A549 (cell line): ENCODE measurements around the gene IFNA2. TPM values are rescaled to one million over a fixed set of nuclear protein-coding genes. Genes with fewer than 3 reads are reported as not detected.

Source experiments
- ATAC-seq, 2 experiments: fragments of 200-7000 bp in 1 of 2; fragments of >200 bp in 1 of 2; cut with Nextera tagmentation in 1 of 2; cut with Tn5 transposase in 1 of 2; 3 replicates each; pipeline versions ENCODE4 v1.8.0 to v1.9.1; 2018 to 2020; ENCODE audit warnings: mild to moderate bottlenecking in 1 of 2, moderate library complexity in 1 of 2
- CTCF ChIA-PET: fragments of 300-600 bp; sonication (Branson Sonifier 250); formaldehyde crosslinking; extraction: SDS; loops from one replicate; lab custom pipeline; 2021; ENCODE audit warnings: antibody characterized with exemption, inconsistent platforms; lab: Yijun Ruan, JAX
- POLR2A ChIA-PET: fragments of 350-600 bp; formaldehyde crosslinking; extraction: SDS; loops from one replicate; lab custom pipeline; 2021; ENCODE audit warnings: antibody characterized with exemption, inconsistent platforms; lab: Yijun Ruan, JAX
- DNase-seq, 2 experiments: peaks; one replicate each; pipeline versions ENCODE4 v3.0.0 to v3.0.0-alpha.2; 2011 to 2016; ENCODE audit warnings: low read depth in 1 of 2, low spot score in 1 of 2
- FAIRE-seq: peaks from 2 replicates; lab custom pipeline; 2011; peaks lifted over from hg19 to GRCh38; lab: Jason Lieb, UNC
- H3K27ac ChIP-seq, 2 experiments: fragments of >200 bp; sonication (Bioruptor Twin); formaldehyde crosslinking; 3 replicates each; pipeline ENCODE4 v1.5.1; 2016 to 2017
- H3K4me1 ChIP-seq: fragments of >200 bp; sonication (Bioruptor Twin); formaldehyde crosslinking; 3 replicates; pipeline ENCODE4 v1.6.1; 2016
- H3K4me2 ChIP-seq: fragments of >200 bp; sonication (Bioruptor Twin); formaldehyde crosslinking; 3 replicates; pipeline ENCODE4 v1.6.1; 2016
- H3K4me3 ChIP-seq: fragments of >200 bp; sonication (Bioruptor Twin); formaldehyde crosslinking; 3 replicates; pipeline ENCODE4 v1.5.1; 2016
- H3K9me3 ChIP-seq: fragments of >200 bp; sonication (Bioruptor Twin); formaldehyde crosslinking; 3 replicates; pipeline ENCODE4 v1.6.1; 2016
- BHLHE40 ChIP-seq: IDR thresholded peaks from 2 replicates; pipeline ENCODE4 v1.6.1; 2012; ENCODE audit warnings: low read depth, low read length, inconsistent platforms
- CBX2 ChIP-seq: fragments of 200-600 bp; sonication (generic); IDR thresholded peaks from 2 replicates; pipeline ENCODE4 v1.6.1; 2016; ENCODE audit warnings: low read depth, mild to moderate bottlenecking, borderline replicate concordance
- CHD4 ChIP-seq: fragments of 200-600 bp; sonication (generic); IDR thresholded peaks from 2 replicates; pipeline ENCODE4 v1.6.1; 2016; ENCODE audit warnings: antibody characterized with exemption, mild to moderate bottlenecking, borderline replicate concordance
- CTCF ChIP-seq: fragments of >200 bp; sonication (Bioruptor Twin); formaldehyde crosslinking; IDR thresholded peaks from 3 replicates; pipeline ENCODE4 v1.5.1; 2016
- E2F6 ChIP-seq: IDR thresholded peaks from 2 replicates; pipeline ENCODE4 v1.6.1; 2012; ENCODE audit warnings: low read depth, borderline replicate concordance
- FOSL2 ChIP-seq, 2 experiments: fragments of 450-650 bp in 1 of 2; fragments of >200 bp in 1 of 2; sonication (Bioruptor Twin) in 1 of 2; formaldehyde crosslinking; IDR thresholded peaks; 2 replicates each; pipeline versions ENCODE4 v1.5.0 to v1.6.1; 2016 to 2020; ENCODE audit warnings: mild to moderate bottlenecking in 1 of 2, moderate library complexity in 1 of 2
- FOXS1 ChIP-seq: fragments of 250-450 bp; sonication (Bioruptor Pico); IDR thresholded peaks from 2 replicates; pipeline ENCODE4 v1.5.0; 2020; ENCODE audit warnings: mild to moderate bottlenecking, moderate library complexity
- GATA3 ChIP-seq: IDR thresholded peaks from 2 replicates; pipeline ENCODE4 v1.6.1; 2012; ENCODE audit warnings: borderline replicate concordance
- HOXA7 ChIP-seq: fragments of 250-450 bp; sonication (Bioruptor Pico); IDR thresholded peaks from 2 replicates; pipeline ENCODE4 v1.5.0; 2020; ENCODE audit warnings: mild to moderate bottlenecking, moderate library complexity
- HOXB13 ChIP-seq: fragments of 250-450 bp; sonication (Bioruptor Pico); IDR thresholded peaks from 2 replicates; pipeline ENCODE4 v1.5.0; 2020; ENCODE audit warnings: low read depth, mild to moderate bottlenecking, moderate library complexity
- JUNB ChIP-seq: fragments of >200 bp; sonication (Bioruptor Twin); formaldehyde crosslinking; IDR thresholded peaks from 2 replicates; pipeline ENCODE4 v1.6.1; 2016
- KDM5A ChIP-seq: fragments of 200-600 bp; sonication (generic); IDR thresholded peaks from 2 replicates; pipeline ENCODE4 v1.6.1; 2016; ENCODE audit warnings: antibody characterized with exemption, mild to moderate bottlenecking
- MAX ChIP-seq: IDR thresholded peaks from 2 replicates; pipeline ENCODE4 v1.6.1; 2012
- MAZ ChIP-seq: fragments of 150-350 bp; IDR thresholded peaks from 2 replicates; pipeline ENCODE4 v1.6.1; 2014; ENCODE audit warnings: antibody characterized with exemption, low read depth, low read length, borderline replicate concordance
- NFE2L2 ChIP-seq: fragments of 150-350 bp; conservative IDR thresholded peaks from 2 replicates; pipeline ENCODE4 v1.6.1; 2014; ENCODE audit warnings: low read length
- NR3C1 ChIP-seq: fragments of >200 bp; sonication (Bioruptor Twin); formaldehyde crosslinking; IDR thresholded peaks from 3 replicates; pipeline ENCODE4 v1.6.1; 2017
- RAD21 ChIP-seq, 2 experiments: fragments of >200 bp in 1 of 2; sonication (Bioruptor Twin) in 1 of 2; formaldehyde crosslinking in 1 of 2; IDR thresholded peaks in 1 of 2; conservative IDR thresholded peaks in 1 of 2; 2 replicates in 1 of 2; 3 replicates in 1 of 2; pipeline ENCODE4 v1.6.1; 2012 to 2018; ENCODE audit warnings: inconsistent platforms in 1 of 2
- RCOR1 ChIP-seq: fragments of 150-350 bp; IDR thresholded peaks from 2 replicates; pipeline ENCODE4 v1.6.1; 2014; ENCODE audit warnings: antibody characterized with exemption, low read length, low read depth
- RFX5 ChIP-seq: fragments of 450-650 bp; IDR thresholded peaks from 2 replicates; pipeline ENCODE4 v1.7.1; 2014; ENCODE audit warnings: antibody characterized with exemption, mild to moderate bottlenecking, moderate library complexity
- RNF2 ChIP-seq: fragments of 200-600 bp; sonication (generic); IDR thresholded peaks from 2 replicates; pipeline ENCODE4 v1.6.1; 2016; ENCODE audit warnings: low read depth, mild to moderate bottlenecking, antibody characterized with exemption, moderate library complexity, borderline replicate concordance
- SREBF2 ChIP-seq: fragments of 450-650 bp; IDR thresholded peaks from 2 replicates; pipeline ENCODE4 v1.6.1; 2014; ENCODE audit warnings: mild to moderate bottlenecking, moderate library complexity
- ZFP36 ChIP-seq: fragments of 450-650 bp; IDR thresholded peaks from 2 replicates; pipeline ENCODE4 v1.6.1; 2014; ENCODE audit warnings: borderline replicate concordance; ENCODE audit not compliant: partially characterized antibody
- ZNF302 ChIP-seq: fragments of 250-450 bp; sonication (Bioruptor Pico); IDR thresholded peaks from 2 replicates; pipeline ENCODE4 v1.9.0; 2021; ENCODE audit warnings: inconsistent platforms, mild to moderate bottlenecking, moderate library complexity
- WGBS: methylation state at CpG from one replicate; pipeline ENCODE4 v1.1.6; 2017; ENCODE audit errors: missing lambda C conversion rate; 5-methylcytosine and 5-hydroxymethylcytosine counted together
- polyA plus RNA-seq, 4 experiments: library from polyadenylated mRNA; depleted of rRNA in 3 of 4; stranded (reverse); fragments of >200 nt; fragmentation: RNase III in 1 of 4; extraction: RNeasy Plus Mini Kit Qiagen cat#74134 plus additional on column Dnase treatment in 1 of 4; gene quantifications; 2 replicates in 3 of 4; 3 replicates in 1 of 4; pipeline ENCODE4 v1.2.3, GENCODE V29; 2011 to 2017
- TF ChIP-seq, protein P1 (sequence below): fragments of 250-450 bp; sonication (Bioruptor Pico); IDR thresholded peaks from 2 replicates; pipeline ENCODE4 v1.5.0; 2021; ENCODE audit warnings: mild to moderate bottlenecking, moderate library complexity, borderline replicate concordance

Gene IFNA2
- polyA plus RNA-seq, 2 of the 4 experiments (the other 2 are of a cell fraction), result not detected

DNA sequence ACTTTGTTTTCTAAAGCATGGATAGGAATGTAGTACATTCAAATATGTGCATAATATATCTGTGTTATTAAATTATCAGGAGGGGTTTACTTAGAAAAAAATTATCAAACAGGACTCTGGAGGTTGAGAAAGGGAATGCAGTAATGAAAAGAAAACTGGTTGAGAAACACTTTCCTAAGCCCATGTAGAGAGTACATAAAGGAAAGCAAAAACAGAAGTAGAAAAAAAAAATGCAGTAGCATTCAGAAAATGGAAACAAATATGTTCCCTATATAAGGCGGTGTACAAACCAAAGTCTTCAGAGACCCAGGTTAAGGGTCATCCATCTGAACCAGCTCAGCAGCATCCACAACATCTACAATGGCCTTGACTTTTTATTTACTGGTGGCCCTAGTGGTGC lies 23.6 kb upstream of the IFNA2 start, which contains the start of gene IFNA8 (continued):
- no peak for TF ChIP-seq CHD4
- TF ChIP-seq, all 56 proteins: peak for 0

- FAIRE-seq (no peak), DNase-seq (no peak), ATAC-seq (no peak)
- Histone ChIP-seq H3K4me2 (no peak overlapping the region), H3K27ac (no peak overlapping the region), H3K4me3 (no peak overlapping the region), H3K4me1 (no peaks in the 10 kb centered on the region), H3K9me3 (no peaks in the 10 kb centered on the region)
- CTCF ChIA-PET, result interaction anchor here (1.4 to 2.2 kb wide), 2 partner anchors 30 to 152 kb away, joined by 4 to 6 read pairs; no protein-coding TSS in a partner anchor
- 69% methylated on average over 3 of the region's 3 CpGs for WGBS
- POLR2A ChIA-PET, result no interaction called here
- TF ChIP-seq ZNF302 (CRISPR knock-in tag), result no peak
- no peak for TF ChIP-seq FOSL2 (IDR thresholded peaks at IDR 0.05)
- TF ChIP-seq FOSL2 (CRISPR knock-in tag; IDR thresholded peaks at IDR 0.05), result no peak
Measured at GRCh38 chr9:21404146-21404545, 18.9 kb upstream of the IFNA2 start.

DNA sequence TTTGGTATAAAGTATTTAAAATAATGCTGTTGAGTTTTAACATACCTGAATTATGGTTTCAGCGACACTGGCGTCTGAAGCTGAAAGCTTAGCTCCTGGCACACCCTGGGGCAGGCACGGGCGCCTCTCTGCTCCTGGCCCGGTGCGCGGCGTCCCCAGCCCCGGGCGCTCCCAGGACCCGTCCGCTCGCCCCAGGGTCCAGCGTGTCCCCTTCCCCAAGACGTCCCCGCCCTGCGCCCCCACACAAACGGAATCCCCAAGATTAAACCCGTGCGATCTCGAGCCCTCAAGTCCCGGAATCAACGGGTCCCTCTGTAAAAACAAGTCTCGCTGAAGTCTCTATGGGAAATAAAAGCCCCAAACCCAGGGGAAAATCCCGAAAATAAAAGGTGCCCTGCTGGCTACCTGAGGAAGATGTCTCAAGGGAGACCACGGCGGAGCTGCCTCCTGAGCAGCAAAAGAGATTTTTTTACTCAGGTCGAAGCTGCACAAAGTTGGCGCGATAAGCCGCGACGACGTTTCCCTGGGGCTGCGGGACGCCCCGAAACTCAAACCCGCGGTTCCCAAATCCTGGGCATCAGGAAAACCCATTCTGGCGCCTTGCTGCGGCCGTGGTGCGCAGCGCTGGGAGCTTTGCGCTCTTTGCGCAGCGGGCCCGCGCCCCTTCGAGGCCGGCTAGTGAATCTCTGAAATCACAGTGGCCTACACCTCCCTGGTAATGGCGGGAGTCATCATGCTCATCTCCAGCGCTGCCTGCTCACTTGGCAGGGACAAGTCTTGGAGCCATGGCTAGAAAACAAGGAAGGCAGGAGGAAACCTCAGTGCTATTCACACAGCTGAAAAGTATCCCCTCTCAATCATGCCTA lies 17.4 kb upstream of the IFNA2 start:
- ATAC-seq, result peak; percentile 90 to 97
- TF ChIP-seq CBX2 (no peak), MAX (peak; percentile 58; the same call in 1 of the 2 replicates), MAZ (no peak), RAD21 (conservative IDR thresholded peaks at IDR 0.05 in 1 of 2, IDR thresholded peaks at IDR 0.05 in 1 of 2) (peak; percentile 5 to 32; a peak in 2 of 5 replicates), E2F6 (0 out of 2 replicates have a peak, but pooled peaks have one; percentile 40)
- POLR2A ChIA-PET, result interaction anchor here (1.1 kb wide), 1 partner anchor 67 kb away, joined by 3 read pairs; the partner anchor contains the start of gene KLHL9
- H3K4me2 ChIP-seq, result peak overlapping the region; percentile 96
- H3K27ac ChIP-seq, result peak overlapping the region in 1 of 2 experiments; percentile 55; a peak in 3 of 6 replicates
- no peak for FAIRE-seq
- DNase-seq, result peak; percentile 33 to 48
- no peaks in the 10 kb centered on the region for H3K4me1 ChIP-seq
- CTCF ChIA-PET, result interaction anchor here (0.6 to 2.2 kb wide), 11 partner anchors 8 to 220 kb away, joined by 3 to 6 read pairs (median 4); no protein-coding TSS in a partner anchor
- no peaks in the 10 kb centered on the region for H3K9me3 ChIP-seq
- 4% methylated on average over 41 of the region's 53 CpGs for WGBS
- peak overlapping the region; percentile 52 for H3K4me3 ChIP-seq

DNA sequence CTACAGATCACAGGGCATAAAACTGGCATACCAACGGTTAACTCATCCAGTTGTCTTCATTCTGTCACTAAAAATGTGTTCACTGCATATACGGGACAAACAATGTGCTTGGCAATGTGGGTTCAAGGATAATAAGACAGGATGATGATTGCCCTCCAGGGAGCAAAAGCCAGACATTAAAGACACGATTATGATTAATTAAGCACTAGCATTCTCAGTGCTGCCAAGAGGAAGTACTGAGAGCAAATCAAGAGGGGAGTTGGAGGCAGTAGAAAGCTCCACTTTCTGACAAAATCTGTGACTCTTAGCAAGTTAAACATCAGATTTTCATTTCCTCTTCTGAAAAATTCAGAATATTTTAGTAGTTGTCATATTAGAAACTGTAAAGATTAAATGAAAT lies 14.8 kb upstream of the IFNA2 start:
- FAIRE-seq (no peak), DNase-seq (no peak), ATAC-seq (no peak)
- Histone ChIP-seq H3K27ac (no peak overlapping the region), H3K4me1 (no peaks in the 10 kb centered on the region), H3K4me3 (no peak overlapping the region), H3K9me3 (no peaks in the 10 kb centered on the region), H3K4me2 (no peak overlapping the region)
- WGBS, result 45% methylated on average over 3 of the region's 3 CpGs
- TF ChIP-seq E2F6, result no peak
- TF ChIP-seq JUNB, result no peak
- no peak for TF ChIP-seq FOSL2 (IDR thresholded peaks at IDR 0.05)
- no peak for TF ChIP-seq FOSL2 (CRISPR knock-in tag; IDR thresholded peaks at IDR 0.05)
- no peak for TF ChIP-seq NFE2L2
- TF ChIP-seq, protein P1, sequence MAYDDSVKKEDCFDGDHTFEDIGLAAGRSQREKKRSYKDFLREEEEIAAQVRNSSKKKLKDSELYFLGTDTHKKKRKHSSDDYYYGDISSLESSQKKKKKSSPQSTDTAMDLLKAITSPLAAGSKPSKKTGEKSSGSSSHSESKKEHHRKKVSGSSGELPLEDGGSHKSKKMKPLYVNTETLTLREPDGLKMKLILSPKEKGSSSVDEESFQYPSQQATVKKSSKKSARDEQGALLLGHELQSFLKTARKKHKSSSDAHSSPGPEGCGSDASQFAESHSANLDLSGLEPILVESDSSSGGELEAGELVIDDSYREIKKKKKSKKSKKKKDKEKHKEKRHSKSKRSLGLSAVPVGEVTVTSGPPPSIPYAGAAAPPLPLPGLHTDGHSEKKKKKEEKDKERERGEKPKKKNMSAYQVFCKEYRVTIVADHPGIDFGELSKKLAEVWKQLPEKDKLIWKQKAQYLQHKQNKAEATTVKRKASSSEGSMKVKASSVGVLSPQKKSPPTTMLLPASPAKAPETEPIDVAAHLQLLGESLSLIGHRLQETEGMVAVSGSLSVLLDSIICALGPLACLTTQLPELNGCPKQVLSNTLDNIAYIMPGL (CRISPR knock-in tag), result no peak
- TF ChIP-seq NR3C1, result no peak
- no peak for TF ChIP-seq FOXS1 (CRISPR knock-in tag)
- no peak for TF ChIP-seq SREBF2
- TF ChIP-seq MAZ, result no peak
- TF ChIP-seq HOXA7 (CRISPR knock-in tag), result no peak
- no peak for TF ChIP-seq HOXB13
- TF ChIP-seq GATA3, result no peak
- TF ChIP-seq CTCF, result no peak
- no peak for TF ChIP-seq ZFP36
- TF ChIP-seq RFX5, result no peak
- TF ChIP-seq RCOR1, result no peak
- TF ChIP-seq KDM5A, result no peak
- no peak for TF ChIP-seq BHLHE40
- no peak for TF ChIP-seq RNF2
- TF ChIP-seq ZNF302 (CRISPR knock-in tag), result no peak
- ChIA-PET CTCF (interaction anchor here (1.2 kb wide), 1 partner anchor 8 kb away, joined by 3 read pairs; no protein-coding TSS in a partner anchor), POLR2A (no interaction called here)
